ENCODE results near the gene PIGL.

PIGL gene

GRCh38 chr17:16319969-16320368 is 103.0 kb downstream of the PIGL start:
- H3K27ac Mint-ChIP-seq = no peak overlapping the region
- no peak overlapping the region for H3K4me3 Mint-ChIP-seq
- DNase-seq = no peak
- peaks cover 4% of the 10 kb centered on the region for H3K27me3 Mint-ChIP-seq (ENCODE audit: low read depth, poor library complexity)
- peaks cover 11% of the 10 kb centered on the region for H3K4me1 Mint-ChIP-seq
- H3K36me3 Mint-ChIP-seq (ENCODE audit: low read depth) = peaks cover 49% of the 10 kb centered on the region
- H3K9me3 Mint-ChIP-seq = no peaks in the 10 kb centered on the region
- TF ChIP-seq CTCF (IDR thresholded peaks at IDR 0.05) = no peak

GRCh38 chr17:16322636-16323035 is 105.6 kb downstream of the PIGL start:
- Mint-ChIP-seq H3K4me1 (no peaks in the 10 kb centered on the region), H3K4me3 (no peak overlapping the region), H3K9me3 (no peaks in the 10 kb centered on the region), H3K27me3 (ENCODE audit: low read depth, poor library complexity) (peaks cover 4% of the 10 kb centered on the region), H3K36me3 (ENCODE audit: low read depth) (peaks cover 52% of the 10 kb centered on the region), H3K27ac (no peak overlapping the region)
- no peak for DNase-seq
- TF ChIP-seq CTCF (IDR thresholded peaks at IDR 0.05) = no peak

- Mint-ChIP-seq H3K9me3 (no peaks in the 10 kb centered on the region), H3K4me3 (no peak overlapping the region), H3K36me3 (ENCODE audit: low read depth) (peaks cover 57% of the 10 kb centered on the region), H3K27ac (no peak overlapping the region), H3K27me3 (ENCODE audit: low read depth, poor library complexity) (no peaks in the 10 kb centered on the region), H3K4me1 (peaks cover 11% of the 10 kb centered on the region)
- TF ChIP-seq CTCF (IDR thresholded peaks at IDR 0.05) = no peak
- no peak for DNase-seq
Measured at GRCh38 chr17:16325964-16326363, 109.0 kb downstream of the PIGL start.

GRCh38 chr17:16327018-16327417 is 110.0 kb downstream of the PIGL start:
- Mint-ChIP-seq H3K27ac (no peak overlapping the region), H3K4me3 (no peak overlapping the region), H3K4me1 (peaks cover 11% of the 10 kb centered on the region), H3K36me3 (ENCODE audit: low read depth) (peaks cover 51% of the 10 kb centered on the region), H3K9me3 (no peaks in the 10 kb centered on the region), H3K27me3 (ENCODE audit: low read depth, poor library complexity) (no peaks in the 10 kb centered on the region)
- TF ChIP-seq CTCF (IDR thresholded peaks at IDR 0.05) = no peak
- no peak for DNase-seq

- Mint-ChIP-seq H3K4me1 (peaks cover 11% of the 10 kb centered on the region), H3K4me3 (no peak overlapping the region)
- no peak for TF ChIP-seq CTCF (IDR thresholded peaks at IDR 0.05)
Measured at GRCh38 chr17:16328997-16329396, 112.0 kb downstream of the PIGL start.

GRCh38 chr17:16329519-16330271 is 112.7 kb downstream of the PIGL start:
- H3K36me3 Mint-ChIP-seq (ENCODE audit: low read depth) = peaks cover 37% of the 10 kb centered on the region
- H3K4me3 Mint-ChIP-seq = no peak overlapping the region
- no peaks in the 10 kb centered on the region for H3K27me3 Mint-ChIP-seq (ENCODE audit: low read depth, poor library complexity)
- peak overlapping the region; percentile 72 for H3K27ac Mint-ChIP-seq
- no peak for TF ChIP-seq CTCF (IDR thresholded peaks at IDR 0.05)
- peaks cover 11% of the 10 kb centered on the region for H3K4me1 Mint-ChIP-seq
- no peak for DNase-seq
- no peaks in the 10 kb centered on the region for H3K9me3 Mint-ChIP-seq

More at GRCh38 chr17:16328997-16329396, 112.0 kb downstream of the PIGL start:
- DNase-seq = no peak
- H3K9me3 Mint-ChIP-seq = no peaks in the 10 kb centered on the region
- H3K36me3 Mint-ChIP-seq (ENCODE audit: low read depth) = peaks cover 40% of the 10 kb centered on the region
- H3K27me3 Mint-ChIP-seq (ENCODE audit: low read depth, poor library complexity) = no peaks in the 10 kb centered on the region
- H3K27ac Mint-ChIP-seq = peak overlapping the region; percentile 73
